Loucy (cell line): Measurements from ENCODE around the gene BLACAT1.

Experiments used
- CTCF ChIP-seq: fragments of 200-600 bp; sonication (generic); conservative IDR thresholded peaks from 2 replicates; pipeline ENCODE4 v1.5.1; 2014; ENCODE audit warnings: mild to moderate bottlenecking, antibody characterized with exemption, low read length
- EZH2phosphoT487 ChIP-seq: fragments of 200-600 bp; IDR thresholded peaks from 2 replicates; pipeline ENCODE4 v1.6.1; 2018; ENCODE audit warnings: antibody characterized with exemption, mild to moderate bottlenecking, moderate library complexity, borderline replicate concordance

GRCh38 chr1:205432116-205432515 lies 23.7 kb downstream of the BLACAT1 start:
- no peak for TF ChIP-seq CTCF
- TF ChIP-seq EZH2phosphoT487, result no peak
